Chondrocyte (in vitro differentiated cells): ENCODE data around the gene KCNT1. TPM values are rescaled to one million over a fixed set of nuclear protein-coding genes. Genes with fewer than 3 reads are reported as not detected.

Experiments used
- DNase-seq: peaks from one replicate; pipeline ENCODE4 v3.0.0; 2021; ENCODE audit warnings: mixed read lengths, low spot score
- H3K27ac Mint-ChIP-seq: one replicate; pipeline ENCODE4 v1.8.0; 2021; ENCODE audit warnings: mild to moderate bottlenecking, moderate library complexity, mixed read lengths; ENCODE audit not compliant: unreplicated experiment
- H3K27me3 Mint-ChIP-seq: 2 replicates; pipeline ENCODE4 v1.8.0; 2021; ENCODE audit warnings: low read depth, mixed read lengths
- H3K36me3 Mint-ChIP-seq: 2 replicates; pipeline ENCODE4 v1.8.0; 2021; ENCODE audit warnings: low read depth, mixed read lengths
- H3K4me1 Mint-ChIP-seq: 2 replicates; pipeline ENCODE4 v1.8.0; 2021; ENCODE audit warnings: low read depth, mild to moderate bottlenecking, mixed read lengths
- H3K4me3 Mint-ChIP-seq: one replicate; pipeline ENCODE4 v1.8.0; 2021; ENCODE audit warnings: mild to moderate bottlenecking, moderate library complexity, mixed read lengths; ENCODE audit not compliant: unreplicated experiment
- H3K9me3 Mint-ChIP-seq: 2 replicates; pipeline ENCODE4 v1.8.0; 2021; ENCODE audit warnings: low read depth, mixed read lengths
- CTCF ChIP-seq: fragments of 200-600 bp; sonication (generic); IDR thresholded peaks from 2 replicates; pipeline ENCODE4 v1.5.0; 2021; ENCODE audit warnings: antibody characterized with exemption, mild to moderate bottlenecking, moderate library complexity
- total RNA-seq: library from RNA; stranded (reverse); gene quantifications from 3 replicates; pipeline ENCODE4 v1.2.1, GENCODE V29; 2021

Gene KCNT1
- total RNA-seq, 1 donor from 2014 or later: not detected

- no peaks in the 10 kb centered on the region for H3K4me1 Mint-ChIP-seq
- no peak for TF ChIP-seq CTCF
- H3K36me3 Mint-ChIP-seq: peaks cover 23% of the 10 kb centered on the region
- H3K27ac Mint-ChIP-seq: no peak overlapping the region
- DNase-seq: no peak
- H3K27me3 Mint-ChIP-seq: no peaks in the 10 kb centered on the region
- peaks cover 18% of the 10 kb centered on the region for H3K9me3 Mint-ChIP-seq
- H3K4me3 Mint-ChIP-seq: no peak overlapping the region
Observed at GRCh38 chr9:135840539-135840938, 138.6 kb downstream of the KCNT1 start.

Other genes with a start within 250 kb of the KCNT1 start
- 9.1 to 19.6 TPM (median 19.5 TPM) in 3 replicates for gene PPP1R26, start 222.4 kb upstream of the KCNT1 start, total RNA-seq
- gene MRPS2, start 201.5 kb upstream of the KCNT1 start, total RNA-seq: 22.7 to 24.6 TPM (median 24.4 TPM) in 3 replicates
- 0.60 TPM in 1 of 3 replicates, not detected in the others for gene LCN1, start 180.7 kb upstream of the KCNT1 start, total RNA-seq
- gene OBP2A, start 156.1 kb upstream of the KCNT1 start, total RNA-seq: 0.50 TPM in 1 of 3 replicates, not detected in the others
- not detected in 3 replicates for gene PAEP, start 140.4 kb upstream of the KCNT1 start, total RNA-seq
- gene GLT6D1, start 62.6 kb upstream of the KCNT1 start, total RNA-seq: not detected in 3 replicates
- gene LCN9, start 38.9 kb upstream of the KCNT1 start, total RNA-seq: 1.8 to 2.0 TPM in 2 of 3 replicates, not detected in the other
- gene SOHLH1, start 2.7 kb upstream of the KCNT1 start, total RNA-seq: not detected in 3 replicates
- 27.1 to 35.5 TPM (median 27.7 TPM) in 3 replicates for gene CAMSAP1, start 205.4 kb downstream of the KCNT1 start, total RNA-seq